AG04450 (cell line): ENCODE data around the gene OPALIN. TPM values are rescaled to one million over a fixed set of nuclear protein-coding genes. Genes with fewer than 3 reads are reported as not detected.

Source experiments
- CTCF ChIA-PET: fragments of 300-600, 350-600 bp; formaldehyde crosslinking; extraction: SDS; loops from one replicate; lab custom pipeline; 2022; ENCODE audit warnings: antibody characterized with exemption, inconsistent platforms; lab: Charles Lee
- POLR2A ChIA-PET: fragments of 350-600 bp; formaldehyde crosslinking; extraction: SDS; loops from one replicate; lab custom pipeline; 2021; ENCODE audit warnings: antibody characterized with exemption, inconsistent platforms; lab: Yijun Ruan, JAX
- DNase-seq: peaks from one replicate; pipeline ENCODE4 v3.0.0-alpha.2; 2011; ENCODE audit warnings: low read depth, low spot score
- H3K27ac ChIP-seq: one replicate; pipeline ENCODE4 v1.5.1; 2012; ENCODE audit warnings: low read depth, low read length, control low read depth
- H3K27me3 ChIP-seq: one replicate; pipeline ENCODE4 v1.6.0; 2012; ENCODE audit warnings: low read length; ENCODE audit not compliant: control insufficient read depth, insufficient read depth
- H3K4me3 ChIP-seq: 2 replicates; pipeline ENCODE4 v1.5.1; 2011; ENCODE audit warnings: mild to moderate bottlenecking, low read depth, low read length, control low read depth
- H3K9me3 ChIP-seq: 2 replicates; pipeline ENCODE4 v1.5.1; 2012; ENCODE audit warnings: low read length; ENCODE audit not compliant: control insufficient read depth, insufficient read depth
- polyA plus RNA-seq: library from polyadenylated mRNA; depleted of rRNA; stranded (reverse); fragments of >200 nt; gene quantifications from 2 replicates; pipeline ENCODE4 v1.2.3, GENCODE V29; 2011
- TF ChIP-seq, protein P1 (sequence below): IDR thresholded peaks from 2 replicates; pipeline ENCODE4 v1.5.1; 2011; ENCODE audit warnings: low read depth, low read length, control low read depth, inconsistent platforms

The OPALIN gene
- polyA plus RNA-seq, 1 experiment = not detected

DNA sequence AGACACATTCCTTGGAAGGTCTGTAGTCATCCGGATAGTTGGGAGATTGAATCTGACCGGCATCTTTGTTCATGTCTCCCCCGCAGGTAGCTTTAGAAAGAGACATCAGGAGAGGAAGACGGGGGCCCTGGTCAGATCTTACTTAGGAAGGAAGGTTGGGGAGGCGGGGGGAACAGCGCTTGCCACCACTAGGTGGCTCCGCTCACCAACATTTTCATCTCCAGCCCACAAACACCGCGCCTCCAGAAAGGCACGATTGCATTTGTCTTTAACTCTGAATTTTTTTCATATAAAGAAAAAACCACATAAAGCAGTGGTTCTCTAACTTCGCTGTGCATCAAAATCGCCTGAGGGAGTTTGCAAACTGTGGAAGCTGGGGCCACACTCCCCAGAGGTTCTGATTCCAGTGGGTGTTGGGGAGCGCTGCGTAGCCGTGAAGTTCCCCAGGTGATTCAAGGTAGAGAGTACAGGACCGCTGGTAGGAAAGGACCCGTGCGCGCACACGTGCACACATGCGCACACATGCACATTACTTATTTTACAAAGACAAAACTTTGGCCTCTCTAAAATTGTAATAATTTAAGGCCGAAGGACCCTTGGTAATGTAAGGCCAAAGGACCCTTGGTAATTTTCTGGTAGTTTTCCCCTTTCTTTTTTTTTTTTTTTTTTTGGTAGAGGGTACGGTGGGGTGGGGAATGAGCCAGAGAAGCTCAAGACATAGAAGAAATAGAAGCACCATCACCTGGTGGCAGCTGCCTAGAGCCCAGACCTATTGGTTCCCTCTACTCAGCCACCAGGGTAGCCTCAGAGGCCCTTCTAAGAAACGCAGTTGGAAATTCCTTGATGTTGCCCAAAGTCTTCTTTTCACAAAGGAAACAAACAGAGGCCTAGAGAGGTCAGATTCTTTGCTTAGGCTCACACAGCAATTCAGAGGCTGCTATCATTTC lies 37.4 kb upstream of the OPALIN start:
- Histone ChIP-seq H3K27ac (no peak overlapping the region), H3K9me3 (no peaks in the 10 kb centered on the region), H3K4me3 (no peak overlapping the region), H3K27me3 (peaks cover 13% of the 10 kb centered on the region)
- ChIA-PET CTCF (interaction anchor here (0.5 to 3.3 kb wide), 28 partner anchors 9 to 865 kb away, joined by 3 to 24 read pairs (median 4); partner anchors contain the start of gene TLL2), POLR2A (no interaction called here)
- TF ChIP-seq, protein P1, sequence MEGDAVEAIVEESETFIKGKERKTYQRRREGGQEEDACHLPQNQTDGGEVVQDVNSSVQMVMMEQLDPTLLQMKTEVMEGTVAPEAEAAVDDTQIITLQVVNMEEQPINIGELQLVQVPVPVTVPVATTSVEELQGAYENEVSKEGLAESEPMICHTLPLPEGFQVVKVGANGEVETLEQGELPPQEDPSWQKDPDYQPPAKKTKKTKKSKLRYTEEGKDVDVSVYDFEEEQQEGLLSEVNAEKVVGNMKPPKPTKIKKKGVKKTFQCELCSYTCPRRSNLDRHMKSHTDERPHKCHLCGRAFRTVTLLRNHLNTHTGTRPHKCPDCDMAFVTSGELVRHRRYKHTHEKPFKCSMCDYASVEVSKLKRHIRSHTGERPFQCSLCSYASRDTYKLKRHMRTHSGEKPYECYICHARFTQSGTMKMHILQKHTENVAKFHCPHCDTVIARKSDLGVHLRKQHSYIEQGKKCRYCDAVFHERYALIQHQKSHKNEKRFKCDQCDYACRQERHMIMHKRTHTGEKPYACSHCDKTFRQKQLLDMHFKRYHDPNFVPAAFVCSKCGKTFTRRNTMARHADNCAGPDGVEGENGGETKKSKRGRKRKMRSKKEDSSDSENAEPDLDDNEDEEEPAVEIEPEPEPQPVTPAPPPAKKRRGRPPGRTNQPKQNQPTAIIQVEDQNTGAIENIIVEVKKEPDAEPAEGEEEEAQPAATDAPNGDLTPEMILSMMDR = peak; percentile 88
- DNase-seq = peak; percentile 33

DNA sequence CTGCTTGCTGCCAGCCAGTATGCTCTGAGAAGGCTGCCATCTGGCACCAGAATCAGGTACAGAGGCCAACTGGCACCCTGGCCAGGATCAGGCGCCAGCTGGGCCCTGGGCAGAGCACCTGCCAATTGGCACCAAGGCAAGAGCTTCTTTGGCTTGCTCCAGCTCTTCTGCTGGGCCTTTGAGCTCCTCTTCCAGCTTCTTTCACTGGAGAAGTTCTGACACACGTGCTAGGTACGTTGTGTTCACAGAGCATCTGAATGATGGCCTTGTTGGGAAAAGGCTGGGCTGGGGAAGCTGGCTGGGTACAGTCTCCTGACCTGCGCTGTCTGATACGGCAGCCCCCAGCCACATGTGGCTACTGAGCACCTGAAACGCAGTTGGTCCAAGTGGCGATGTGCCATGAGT lies 31.7 kb upstream of the OPALIN start:
- no peak for DNase-seq
- ChIA-PET POLR2A (no interaction called here), CTCF (interaction anchor here (1.3 to 1.4 kb wide), 2 partner anchors 15 to 18 kb away, joined by 3 to 6 read pairs; no protein-coding TSS in a partner anchor)
- TF ChIP-seq, protein P1 = no peak
- Histone ChIP-seq H3K27ac (no peak overlapping the region), H3K27me3 (peaks cover 14% of the 10 kb centered on the region), H3K9me3 (no peaks in the 10 kb centered on the region), H3K4me3 (no peak overlapping the region)

DNA sequence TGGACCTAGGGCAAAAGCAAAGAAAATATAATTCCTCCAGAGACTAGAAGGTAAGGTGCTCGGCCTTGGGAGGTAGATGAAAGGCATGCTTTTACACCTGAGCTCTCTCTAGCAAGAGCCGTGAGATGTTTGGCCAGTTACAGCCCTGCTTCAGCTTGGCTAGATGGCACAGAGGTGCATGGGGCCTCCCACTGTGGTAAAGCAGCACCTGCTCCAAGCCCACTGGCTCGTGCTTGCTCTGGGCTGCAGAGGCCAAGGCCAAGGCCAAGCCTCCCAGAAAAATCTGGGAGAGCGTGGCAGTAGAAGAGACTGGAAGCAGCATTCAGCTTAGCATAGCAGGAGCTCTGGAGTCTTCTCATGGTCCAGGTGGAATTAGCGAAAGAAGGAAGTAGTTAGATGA lies 31.0 kb upstream of the OPALIN start:
- H3K27ac ChIP-seq = no peak overlapping the region
- ChIA-PET POLR2A (no interaction called here), CTCF (interaction anchor here (1.3 to 1.4 kb wide), 2 partner anchors 15 to 17 kb away, joined by 3 to 6 read pairs; no protein-coding TSS in a partner anchor)
- H3K27me3 ChIP-seq = peaks cover 11% of the 10 kb centered on the region
- H3K9me3 ChIP-seq = no peaks in the 10 kb centered on the region
- H3K4me3 ChIP-seq = no peak overlapping the region
- TF ChIP-seq, protein P1 = no peak
- DNase-seq = no peak

- H3K27me3 ChIP-seq = peaks cover 6% of the 10 kb centered on the region
- POLR2A ChIA-PET = no interaction called here
- H3K9me3 ChIP-seq = no peaks in the 10 kb centered on the region
- H3K4me3 ChIP-seq = no peak overlapping the region
- TF ChIP-seq, protein P1 = no peak
- CTCF ChIA-PET = no interaction called here
- H3K27ac ChIP-seq = no peak overlapping the region
- no peak for DNase-seq
Measured at GRCh38 chr10:96387601-96388000, 28.8 kb upstream of the OPALIN start.

DNA sequence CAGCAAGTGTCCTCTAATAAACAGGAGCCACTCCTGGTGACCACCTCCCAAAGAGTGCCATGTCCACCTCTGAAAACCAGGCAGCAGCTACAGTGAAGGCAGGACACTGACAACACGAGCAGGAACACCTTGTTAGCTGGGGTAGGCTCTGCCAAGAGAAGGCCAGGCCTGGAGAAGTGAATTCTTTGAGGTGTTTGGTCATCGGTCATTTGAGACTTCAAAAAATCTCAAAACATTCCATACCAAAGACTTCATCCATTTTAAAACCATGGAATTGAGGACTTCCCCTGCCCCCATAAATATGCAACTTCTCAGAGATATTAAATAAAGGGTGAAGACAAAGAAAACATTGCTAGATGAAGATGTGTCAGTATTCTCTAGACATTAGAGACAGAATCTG lies 28.4 kb upstream of the OPALIN start:
- H3K9me3 ChIP-seq = no peaks in the 10 kb centered on the region
- CTCF ChIA-PET = interaction anchor here (2.5 kb wide), 1 partner anchor 12 kb away, joined by 11 read pairs; no protein-coding TSS in a partner anchor
- DNase-seq = no peak
- H3K27me3 ChIP-seq = peaks cover 6% of the 10 kb centered on the region
- TF ChIP-seq, protein P1 = no peak
- POLR2A ChIA-PET = no interaction called here
- H3K27ac ChIP-seq = no peak overlapping the region
- H3K4me3 ChIP-seq = no peak overlapping the region
